Measurements from ENCODE around the gene AATF.

Gene AATF

GRCh38 chr17:36950027-36950426 is 1.3 kb downstream of the AATF start:
- Histone ChIP-seq H3K4me1 (ENCODE audit: control insufficient read depth in 1 of 2, insufficient read depth in 1 of 2, low read depth in 1 of 2, low read length in 1 of 2) (peaks cover 21 to 24% of the 10 kb centered on the region in 2 experiments), H3K27ac (no peak overlapping the region), H3K36me3 (peaks cover 45% of the 10 kb centered on the region), H3K4me3 (ENCODE audit: low read depth in 1 of 2, low read length in 1 of 2) (peak overlapping the region; percentile 87 to 99), H3K27me3 (peaks cover 33% of the 10 kb centered on the region), H3K9me3 (no peaks in the 10 kb centered on the region)
- TF ChIP-seq, protein P1, sequence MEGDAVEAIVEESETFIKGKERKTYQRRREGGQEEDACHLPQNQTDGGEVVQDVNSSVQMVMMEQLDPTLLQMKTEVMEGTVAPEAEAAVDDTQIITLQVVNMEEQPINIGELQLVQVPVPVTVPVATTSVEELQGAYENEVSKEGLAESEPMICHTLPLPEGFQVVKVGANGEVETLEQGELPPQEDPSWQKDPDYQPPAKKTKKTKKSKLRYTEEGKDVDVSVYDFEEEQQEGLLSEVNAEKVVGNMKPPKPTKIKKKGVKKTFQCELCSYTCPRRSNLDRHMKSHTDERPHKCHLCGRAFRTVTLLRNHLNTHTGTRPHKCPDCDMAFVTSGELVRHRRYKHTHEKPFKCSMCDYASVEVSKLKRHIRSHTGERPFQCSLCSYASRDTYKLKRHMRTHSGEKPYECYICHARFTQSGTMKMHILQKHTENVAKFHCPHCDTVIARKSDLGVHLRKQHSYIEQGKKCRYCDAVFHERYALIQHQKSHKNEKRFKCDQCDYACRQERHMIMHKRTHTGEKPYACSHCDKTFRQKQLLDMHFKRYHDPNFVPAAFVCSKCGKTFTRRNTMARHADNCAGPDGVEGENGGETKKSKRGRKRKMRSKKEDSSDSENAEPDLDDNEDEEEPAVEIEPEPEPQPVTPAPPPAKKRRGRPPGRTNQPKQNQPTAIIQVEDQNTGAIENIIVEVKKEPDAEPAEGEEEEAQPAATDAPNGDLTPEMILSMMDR (IDR thresholded peaks at IDR 0.05), result no peak

- no peak overlapping the region for H3K27ac ChIP-seq
- TF ChIP-seq, protein P1 (IDR thresholded peaks at IDR 0.05), result no peak
- H3K36me3 ChIP-seq, result peaks cover 57% of the 10 kb centered on the region
- H3K27me3 ChIP-seq, result peaks cover 21% of the 10 kb centered on the region
- H3K4me1 ChIP-seq (ENCODE audit: control insufficient read depth in 1 of 2, insufficient read depth in 1 of 2, low read depth in 1 of 2, low read length in 1 of 2), result peaks cover 21 to 24% of the 10 kb centered on the region in 2 experiments
- H3K4me3 ChIP-seq (ENCODE audit: low read depth in 1 of 2, low read length in 1 of 2), result no peak overlapping the region
- H3K9me3 ChIP-seq, result no peaks in the 10 kb centered on the region
Measured at GRCh38 chr17:36951084-36951789, 2.5 kb downstream of the AATF start.

GRCh38 chr17:36971508-36971907 is 22.8 kb downstream of the AATF start:
- Histone ChIP-seq H3K27me3 (no peaks in the 10 kb centered on the region), H3K9me3 (no peaks in the 10 kb centered on the region), H3K4me1 (ENCODE audit: control insufficient read depth in 1 of 2, insufficient read depth in 1 of 2, low read depth in 1 of 2, low read length in 1 of 2) (no peaks in the 10 kb centered on the region), H3K36me3 (peaks cover 3% of the 10 kb centered on the region), H3K27ac (no peak overlapping the region), H3K4me3 (ENCODE audit: low read depth in 1 of 2, low read length in 1 of 2) (no peak overlapping the region)
- TF ChIP-seq, protein P1 (IDR thresholded peaks at IDR 0.05), result no peak

DNA sequence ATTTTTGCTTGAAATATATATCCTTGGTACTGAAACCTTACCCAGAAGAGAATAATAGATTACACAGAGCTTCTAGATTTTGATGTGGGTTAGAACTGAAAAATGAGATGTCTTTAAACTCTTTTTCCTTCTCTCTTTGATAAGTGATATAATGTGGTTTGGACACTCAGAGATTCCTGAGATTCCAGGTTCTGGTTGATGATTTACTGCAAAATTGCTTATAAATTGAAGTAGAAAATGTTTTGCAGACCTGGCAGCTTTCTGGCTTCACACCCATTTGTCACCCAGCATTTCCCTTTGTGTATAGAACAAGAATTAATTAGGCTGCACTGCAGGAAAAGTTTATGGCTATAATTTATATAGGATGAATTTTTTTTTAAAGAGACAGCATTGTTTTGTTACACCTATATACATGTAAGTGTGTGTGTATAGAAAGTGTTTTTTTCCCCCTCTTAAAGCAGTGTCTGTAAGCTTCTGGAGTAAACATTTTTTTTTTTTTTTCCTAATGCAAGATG is 23.5 kb downstream of the AATF start:
- peaks cover 3% of the 10 kb centered on the region for H3K36me3 ChIP-seq
- TF ChIP-seq, protein P1 (IDR thresholded peaks at IDR 0.05), result no peak
- H3K9me3 ChIP-seq, result no peaks in the 10 kb centered on the region
- no peak overlapping the region for H3K4me3 ChIP-seq (ENCODE audit: low read depth in 1 of 2, low read length in 1 of 2)
- H3K27ac ChIP-seq, result no peak overlapping the region
- no peaks in the 10 kb centered on the region for H3K4me1 ChIP-seq (ENCODE audit: control insufficient read depth in 1 of 2, insufficient read depth in 1 of 2, low read depth in 1 of 2, low read length in 1 of 2)
- no peaks in the 10 kb centered on the region for H3K27me3 ChIP-seq

DNA sequence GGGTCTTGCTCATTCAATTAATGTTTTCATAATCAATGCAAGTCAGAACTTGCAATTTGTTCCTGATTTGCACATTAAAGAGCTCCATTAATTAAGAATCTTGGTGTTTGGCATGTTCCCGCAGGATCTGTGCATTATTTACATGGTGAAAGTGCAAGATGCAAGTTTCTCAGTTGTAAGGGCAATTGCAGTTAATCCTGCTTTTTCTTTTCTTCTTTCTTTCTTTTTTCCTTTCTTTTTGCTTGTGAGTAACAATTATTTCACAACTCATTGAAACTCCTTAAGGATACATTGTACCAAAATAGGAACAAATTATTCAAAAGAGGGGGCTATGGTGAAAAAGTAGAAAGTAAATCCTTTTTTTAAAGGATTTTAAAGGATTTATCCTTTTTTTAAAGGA is 24.2 kb downstream of the AATF start:
- Histone ChIP-seq H3K27ac (no peak overlapping the region), H3K9me3 (no peaks in the 10 kb centered on the region), H3K4me3 (ENCODE audit: low read depth in 1 of 2, low read length in 1 of 2) (no peak overlapping the region), H3K4me1 (ENCODE audit: control insufficient read depth in 1 of 2, insufficient read depth in 1 of 2, low read depth in 1 of 2, low read length in 1 of 2) (no peaks in the 10 kb centered on the region), H3K36me3 (no peaks in the 10 kb centered on the region), H3K27me3 (no peaks in the 10 kb centered on the region)
- TF ChIP-seq, protein P1 (IDR thresholded peaks at IDR 0.05), result no peak
